Progenitor cell of endocrine pancreas (in vitro differentiated cells): Measurements from ENCODE around the gene EEFSEC. TPM values are rescaled to one million over a fixed set of nuclear protein-coding genes. Genes with fewer than 3 reads are reported as not detected.
A peak's percentile ranks its signal among the peaks of the same experiment; 100 is the strongest.

Source experiments
- DNase-seq: peaks from one replicate; pipeline ENCODE4 v3.0.0; 2021; ENCODE audit warnings: low spot score; ENCODE audit not compliant: unreplicated experiment
- H3K27ac Mint-ChIP-seq: 2 replicates; pipeline ENCODE4 v1.8.0; 2021; ENCODE audit warnings: mild to moderate bottlenecking, moderate library complexity, mixed read lengths
- H3K27me3 Mint-ChIP-seq: 2 replicates; pipeline ENCODE4 v1.8.0; 2021; ENCODE audit warnings: mixed read lengths
- H3K36me3 Mint-ChIP-seq: 2 replicates; pipeline ENCODE4 v1.8.0; 2022; ENCODE audit warnings: mixed read lengths; ENCODE audit not compliant: insufficient read depth
- H3K4me1 Mint-ChIP-seq: 2 replicates; pipeline ENCODE4 v1.8.0; 2021; ENCODE audit warnings: low read depth, mixed read lengths
- H3K4me3 Mint-ChIP-seq: 2 replicates; pipeline ENCODE4 v1.8.0; 2021; ENCODE audit warnings: low read depth, mild to moderate bottlenecking, moderate library complexity, mixed read lengths
- H3K9me3 Mint-ChIP-seq: 2 replicates; pipeline ENCODE4 v1.8.0; 2021; ENCODE audit warnings: low read depth, mixed read lengths
- CTCF ChIP-seq: fragments of 200-600 bp; sonication (generic); IDR thresholded peaks from one replicate; pipeline ENCODE4 v1.5.0; 2021; ENCODE audit warnings: antibody characterized with exemption, mild to moderate bottlenecking; ENCODE audit not compliant: unreplicated experiment
- total RNA-seq: library from RNA; stranded (reverse); gene quantifications from 2 replicates; pipeline ENCODE4 v1.2.1, GENCODE V29; 2021

The EEFSEC gene
- total RNA-seq, 1 donor from 2014 or later: 11.8 TPM

GRCh38 chr3:128166971-128167453 lies 13.7 kb downstream of the EEFSEC start:
- no peaks in the 10 kb centered on the region for H3K36me3 Mint-ChIP-seq
- no peak overlapping the region for H3K4me3 Mint-ChIP-seq
- no peak overlapping the region for H3K27ac Mint-ChIP-seq
- H3K9me3 Mint-ChIP-seq: no peaks in the 10 kb centered on the region
- DNase-seq: no peak
- peaks cover 11% of the 10 kb centered on the region for H3K4me1 Mint-ChIP-seq
- H3K27me3 Mint-ChIP-seq: no peaks in the 10 kb centered on the region
- TF ChIP-seq CTCF: no peak

GRCh38 chr3:128167646-128167972 lies 14.3 kb downstream of the EEFSEC start:
- no peak for TF ChIP-seq CTCF
- Mint-ChIP-seq H3K9me3 (no peaks in the 10 kb centered on the region), H3K27me3 (no peaks in the 10 kb centered on the region), H3K4me3 (no peak overlapping the region), H3K27ac (no peak overlapping the region), H3K36me3 (no peaks in the 10 kb centered on the region), H3K4me1 (peaks cover 11% of the 10 kb centered on the region)
- DNase-seq: no peak

GRCh38 chr3:128167973-128168674 lies 14.8 kb downstream of the EEFSEC start:
- H3K36me3 Mint-ChIP-seq: no peaks in the 10 kb centered on the region
- no peak overlapping the region for H3K27ac Mint-ChIP-seq
- no peak overlapping the region for H3K4me3 Mint-ChIP-seq
- TF ChIP-seq CTCF: no peak
- H3K9me3 Mint-ChIP-seq: no peaks in the 10 kb centered on the region
- H3K4me1 Mint-ChIP-seq: peaks cover 11% of the 10 kb centered on the region
- DNase-seq: no peak
- H3K27me3 Mint-ChIP-seq: no peaks in the 10 kb centered on the region

GRCh38 chr3:128168836-128169235 lies 15.6 kb downstream of the EEFSEC start:
- no peak for DNase-seq
- no peak overlapping the region for H3K4me3 Mint-ChIP-seq
- TF ChIP-seq CTCF: no peak
- no peaks in the 10 kb centered on the region for H3K36me3 Mint-ChIP-seq
- H3K27me3 Mint-ChIP-seq: no peaks in the 10 kb centered on the region
- peaks cover 12% of the 10 kb centered on the region for H3K4me1 Mint-ChIP-seq
- no peak overlapping the region for H3K27ac Mint-ChIP-seq
- no peaks in the 10 kb centered on the region for H3K9me3 Mint-ChIP-seq

GRCh38 chr3:128170866-128171516 lies 17.7 kb downstream of the EEFSEC start:
- no peaks in the 10 kb centered on the region for H3K9me3 Mint-ChIP-seq
- H3K27ac Mint-ChIP-seq: no peak overlapping the region
- peaks cover 3% of the 10 kb centered on the region for H3K27me3 Mint-ChIP-seq
- no peaks in the 10 kb centered on the region for H3K36me3 Mint-ChIP-seq
- no peak overlapping the region for H3K4me3 Mint-ChIP-seq
- DNase-seq: peak; percentile 38
- TF ChIP-seq CTCF: peak; percentile 69
- peaks cover 12% of the 10 kb centered on the region for H3K4me1 Mint-ChIP-seq
